ENCODE measurements around the gene HYAL3. TPM values are rescaled to one million over a fixed set of nuclear protein-coding genes. Genes with fewer than 3 reads are reported as not detected.
A peak's percentile ranks its signal among the peaks of the same experiment; 100 is the strongest.

Gene HYAL3
- total and polyA plus RNA-seq, 2 of the 13 experiments (the other 11 are each of a cell fraction or from before 2014, with no cell fraction given): 5.5 to 10.4 TPM

- TF ChIP-seq MTA1 (CRISPR knock-in tag; IDR thresholded peaks at IDR 0.05; ENCODE audit: borderline replicate concordance) (no peak), ZBTB7A (CRISPR knock-in tag; IDR thresholded peaks at IDR 0.05) (peak; percentile 61; the same call in 1 of the 2 replicates), REXO4 (CRISPR knock-in tag; IDR thresholded peaks at IDR 0.05; ENCODE audit: borderline replicate concordance) (no peak), TIGD3 (CRISPR knock-in tag; IDR thresholded peaks at IDR 0.05; ENCODE audit: borderline replicate concordance) (0 out of 2 replicates have a peak, but pooled peaks have one; percentile 79), EP300 (IDR thresholded peaks at IDR 0.05; ENCODE audit: low read depth in 2 of 2, low read length in 2 of 2) (peak in 1 of 2 experiments; percentile 64; a peak in 1 of 4 replicates), EP300 (CRISPR knock-in tag; IDR thresholded peaks at IDR 0.05; ENCODE audit: borderline replicate concordance) (no peak), NRL (CRISPR knock-in tag; IDR thresholded peaks at IDR 0.05; ENCODE audit: borderline replicate concordance) (no peak; the same call in 1 of the 2 replicates), ZNF367 (CRISPR knock-in tag; IDR thresholded peaks at IDR 0.05; ENCODE audit: borderline replicate concordance) (no peak), MXI1 (IDR thresholded peaks at IDR 0.05; ENCODE audit: borderline replicate concordance, low read depth, low read length) (peak; percentile 30; the same call in 1 of the 3 replicates), HNF4A (CRISPR knock-in tag; IDR thresholded peaks at IDR 0.05) (peak; percentile 94), ZNF543 (CRISPR knock-in tag; IDR thresholded peaks at IDR 0.05) (no peak), PPARG (CRISPR knock-in tag; conservative IDR thresholded peaks at IDR 0.05) (peak; percentile 12; the same call in 1 of the 2 replicates), ZNF10 (CRISPR knock-in tag; IDR thresholded peaks at IDR 0.05; ENCODE audit: borderline replicate concordance, low read depth) (no peak), ZNF547 (CRISPR knock-in tag; IDR thresholded peaks at IDR 0.05) (no peak), ZNF768 (CRISPR knock-in tag; IDR thresholded peaks at IDR 0.05) (peak; percentile 25; the same call in 1 of the 2 replicates), STAG1 (CRISPR knock-in tag; IDR thresholded peaks at IDR 0.05) (no peak), ARNT2 (CRISPR knock-in tag; IDR thresholded peaks at IDR 0.05; ENCODE audit: low read depth) (no peak; the same call in 1 of the 2 replicates), HINFP (CRISPR knock-in tag; IDR thresholded peaks at IDR 0.05; ENCODE audit: low read depth) (no peak; the same call in 1 of the 2 replicates), NR0B2 (CRISPR knock-in tag; IDR thresholded peaks at IDR 0.05) (peak; percentile 29; the same call in 1 of the 2 replicates), FIP1L1 (IDR thresholded peaks at IDR 0.05; ENCODE audit: borderline replicate concordance, insufficient read depth, low read depth, low read length) (no peak)
These were observed 22.3 kb upstream of the HYAL3 start (continued) for GRCh38 chr3:50321336-50322114.
